ENCODE results near the gene PSMD6.

Gene PSMD6

DNA sequence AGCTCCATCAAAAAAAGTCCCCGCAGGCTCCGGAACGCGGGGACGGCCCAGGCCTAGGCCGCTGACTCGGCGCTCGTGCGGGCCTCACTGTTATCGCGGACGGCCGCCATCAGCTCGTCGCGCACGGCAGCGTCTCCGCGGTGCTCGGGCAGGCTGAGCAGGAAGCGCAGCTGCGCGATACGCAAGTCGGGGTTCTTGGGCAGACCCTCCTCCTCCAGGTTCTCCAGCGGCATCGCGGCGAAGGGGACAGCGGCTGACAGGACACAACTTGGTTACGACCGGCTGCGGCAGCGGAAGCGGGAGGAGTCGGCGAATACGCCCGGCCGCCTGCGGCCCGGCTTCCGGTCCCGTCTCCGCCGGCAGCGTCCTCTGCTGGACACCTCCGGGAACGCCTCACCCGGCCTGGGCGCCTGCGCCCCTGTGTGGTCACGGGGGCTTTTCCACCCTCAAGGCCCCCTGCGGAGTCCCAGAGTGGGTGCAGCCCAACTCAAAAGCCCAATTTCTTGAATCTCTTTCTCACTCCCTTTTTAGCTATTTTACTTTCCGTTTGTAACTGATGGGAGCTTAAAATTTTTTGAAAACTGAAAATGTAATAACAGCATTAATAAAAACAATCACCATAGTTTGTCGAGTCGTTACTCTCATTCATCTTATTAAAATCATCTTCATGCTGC is at the start of gene PSMD6:
Gene PSMD6, minus strand, starts transcription at position 308 of the 674 bp plus-strand sequence. Its CDS starts 75 bp downstream, at position 233.
- DNase-seq = peak; percentile 51

DNA sequence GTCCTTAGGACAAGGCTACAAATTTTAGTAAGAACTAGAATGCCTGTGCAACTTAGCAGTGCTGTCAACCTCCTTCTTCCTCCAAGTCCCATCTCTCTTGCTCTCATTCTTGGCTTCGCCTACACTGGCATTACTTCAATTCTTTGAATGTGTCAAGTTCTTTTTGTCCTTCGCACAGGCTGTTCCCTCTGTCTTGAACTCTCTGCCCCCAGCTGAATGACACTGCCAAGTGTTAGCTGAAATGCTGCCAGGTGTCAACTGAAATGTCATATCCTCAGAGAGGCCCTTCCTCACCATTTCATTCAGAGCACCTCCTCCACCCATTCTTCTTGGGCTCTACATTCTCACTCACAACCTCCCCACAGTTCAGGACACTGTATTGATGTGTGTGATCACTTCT is 48.8 kb upstream of the PSMD6 start:
- no peak for DNase-seq

DNA sequence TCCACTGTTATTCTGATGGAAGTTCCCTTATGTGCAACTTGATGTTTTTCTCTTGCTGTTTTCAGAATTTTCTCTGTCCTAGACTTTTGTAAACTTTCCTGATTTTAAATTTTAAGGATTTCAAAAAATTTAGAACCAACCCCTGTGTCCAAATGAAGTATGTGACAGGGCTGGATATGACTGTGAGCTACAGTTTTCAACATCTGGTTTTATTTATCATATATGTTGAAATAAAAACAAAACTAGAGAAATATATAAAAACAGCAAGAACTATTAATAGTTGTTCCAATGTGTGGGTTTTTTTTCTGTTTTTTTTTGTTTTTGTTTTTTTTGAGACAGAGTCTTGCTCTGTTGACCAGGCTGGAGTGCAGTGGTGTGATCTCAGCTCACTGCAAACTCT is 47.4 kb upstream of the PSMD6 start:
- no peak for DNase-seq

DNA sequence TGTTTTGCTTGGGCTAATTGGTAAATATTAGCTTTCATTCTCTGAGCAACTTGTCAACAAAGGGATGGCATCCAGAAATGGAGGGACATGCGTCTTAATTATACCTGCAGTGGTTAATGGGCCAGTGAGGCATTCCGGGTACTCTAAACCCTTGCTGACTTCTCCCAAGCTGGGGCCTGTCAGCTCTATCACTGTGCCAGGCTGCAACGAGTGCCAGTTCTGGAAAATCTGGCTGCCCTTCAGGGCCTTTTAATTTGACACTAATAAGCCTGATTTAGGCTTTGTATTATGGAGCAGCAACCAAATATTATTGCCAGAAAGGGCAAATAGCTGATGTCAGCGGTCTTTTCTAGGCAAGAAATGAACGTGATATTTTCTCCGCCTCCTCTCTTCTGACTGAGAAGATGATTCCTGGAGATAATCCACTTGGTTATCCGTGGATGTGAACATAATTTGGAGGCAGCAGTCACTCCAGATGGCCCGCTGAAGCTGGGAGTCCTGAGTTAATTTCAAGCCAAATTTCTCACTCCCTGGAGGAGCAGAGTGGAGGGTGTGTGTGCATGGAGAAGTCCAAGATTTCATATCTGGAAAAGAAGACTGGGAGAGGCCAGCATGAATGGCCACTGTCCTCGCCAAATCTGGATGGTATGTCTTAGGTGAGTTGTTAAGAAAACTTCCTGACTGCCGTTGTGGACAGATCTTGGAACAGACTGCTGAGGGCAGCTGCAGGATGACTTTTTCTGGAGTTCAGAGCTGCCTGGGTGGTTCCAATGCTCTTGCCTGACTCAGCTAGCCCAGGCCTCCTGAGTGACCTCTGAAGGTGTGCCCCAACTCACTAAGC is 44.4 kb upstream of the PSMD6 start:
- DNase-seq = no peak

DNA sequence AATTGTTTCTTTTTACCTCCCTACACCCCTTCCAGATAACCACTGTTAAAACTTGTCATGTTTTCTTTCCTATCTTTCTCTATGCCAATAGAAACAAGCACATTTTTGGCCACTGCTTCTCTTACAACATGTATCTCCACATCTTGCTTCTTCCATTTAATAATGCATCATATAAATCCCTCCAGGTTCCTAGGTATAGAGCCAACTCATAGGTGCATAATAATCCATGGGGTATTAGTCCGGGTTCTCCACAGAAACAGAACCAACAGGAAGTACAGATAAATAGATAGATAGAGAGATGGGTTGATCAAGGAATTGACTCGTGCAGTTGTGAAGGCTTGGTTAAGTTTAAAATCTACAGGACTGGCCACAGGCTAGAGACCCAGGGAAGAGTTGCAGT is 41.5 kb upstream of the PSMD6 start:
- DNase-seq = no peak

DNA sequence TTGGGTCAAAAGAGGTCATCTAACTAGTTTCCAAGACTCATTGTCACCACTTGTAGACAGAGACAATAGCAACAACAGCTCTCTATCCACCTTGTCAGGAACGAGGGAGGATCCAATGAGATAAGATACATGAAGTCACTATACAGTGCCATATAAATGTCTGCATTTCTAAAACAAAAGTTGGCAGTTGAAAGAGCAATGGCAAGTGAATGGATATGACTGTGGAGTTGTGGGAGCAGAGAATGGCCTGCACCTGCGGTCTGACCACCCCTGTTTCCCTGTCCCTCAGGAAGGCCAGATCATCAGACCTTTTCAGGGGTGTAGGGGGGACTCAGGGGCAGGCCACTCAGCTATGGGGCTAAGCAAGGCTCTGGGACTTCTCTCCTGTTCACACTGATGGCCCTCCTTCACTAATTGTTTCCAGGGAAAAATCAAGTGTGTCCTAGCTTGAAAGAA is 40.7 kb upstream of the PSMD6 start:
- DNase-seq = no peak

DNA sequence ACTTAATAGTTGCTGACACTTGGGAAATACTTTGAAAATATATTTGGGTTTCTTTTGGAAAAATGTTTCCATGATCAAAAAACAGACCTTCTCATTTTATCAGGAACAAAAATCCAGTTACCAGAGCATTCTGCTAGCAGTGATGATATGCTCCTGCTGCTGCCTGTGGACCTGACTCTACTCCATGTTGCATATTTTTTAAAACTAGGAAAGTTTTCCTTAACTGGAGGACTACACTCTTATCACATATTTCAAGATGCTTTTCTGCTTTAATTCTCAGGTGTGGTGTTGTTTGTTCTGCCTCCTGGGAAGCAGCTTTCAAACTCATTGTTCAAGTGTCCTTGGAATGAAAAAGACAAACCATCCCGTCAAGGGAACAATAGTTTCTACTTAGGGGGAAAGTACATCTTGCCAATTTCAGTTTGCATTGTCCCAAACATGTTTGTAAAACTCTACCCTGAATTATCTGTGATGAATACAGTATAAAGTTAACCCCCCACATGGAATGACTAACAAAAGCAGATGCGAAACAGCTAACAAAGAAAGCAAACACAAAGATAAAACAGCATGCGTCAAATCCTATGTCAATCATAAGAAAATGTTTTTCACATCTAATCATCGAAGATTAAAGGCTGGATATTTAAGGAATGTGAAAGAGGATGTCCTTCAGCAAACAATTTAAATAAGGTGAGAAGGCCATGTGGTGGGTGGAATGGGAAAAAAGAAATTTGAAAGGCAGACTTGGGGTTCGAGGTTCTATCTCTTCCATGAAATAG is 40.1 kb upstream of the PSMD6 start:
- no peak for DNase-seq

DNA sequence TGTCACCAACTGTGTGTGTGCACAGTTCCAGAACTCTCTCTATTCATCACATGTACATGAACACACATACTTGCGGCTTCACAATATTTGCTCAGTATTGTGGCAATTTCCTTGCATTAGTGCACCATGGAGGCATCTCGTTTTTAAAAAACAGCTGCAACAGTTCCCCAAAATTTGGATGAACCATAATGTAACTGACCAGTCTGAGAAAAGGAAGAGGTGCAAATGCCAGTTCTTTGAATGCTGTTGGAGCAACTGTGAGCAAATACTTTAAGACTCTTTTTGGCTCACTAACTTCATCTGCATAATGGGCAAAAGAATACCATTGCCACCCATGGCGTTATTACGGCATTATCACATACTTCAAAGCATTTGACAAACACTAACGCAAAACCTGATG is 38.3 kb upstream of the PSMD6 start:
- no peak for DNase-seq

DNA sequence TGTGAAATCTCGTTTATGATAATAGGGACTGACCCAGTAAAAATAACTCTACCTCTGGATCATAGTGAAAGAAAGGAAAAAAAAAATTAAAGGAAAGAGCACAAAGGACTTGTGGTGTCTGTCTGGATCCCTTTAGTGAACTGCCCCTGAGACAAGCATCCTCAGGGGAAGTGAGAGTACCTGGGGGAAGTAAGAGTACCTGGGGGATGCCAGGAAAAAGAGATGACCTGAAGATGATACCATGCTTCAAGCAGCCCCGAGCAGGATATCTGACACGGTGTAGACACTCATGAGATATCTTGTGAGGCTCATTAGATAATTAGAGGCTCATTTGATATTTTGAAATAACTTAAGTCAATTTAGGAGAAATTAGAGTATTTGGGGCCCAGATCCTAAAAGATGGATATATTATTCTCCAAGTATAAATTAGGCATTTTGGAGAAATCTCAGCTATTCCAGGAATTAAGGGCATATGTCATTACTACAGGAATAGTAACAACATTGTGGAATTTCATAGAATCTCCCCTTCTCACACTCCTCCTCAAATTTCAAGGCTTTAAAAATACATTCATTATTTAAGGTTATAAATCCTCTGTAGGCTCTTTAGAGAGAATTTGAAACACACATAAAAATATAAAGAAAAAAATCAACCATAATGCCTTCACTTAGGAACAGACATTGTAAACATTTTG is 36.3 kb upstream of the PSMD6 start:
- no peak for DNase-seq

DNA sequence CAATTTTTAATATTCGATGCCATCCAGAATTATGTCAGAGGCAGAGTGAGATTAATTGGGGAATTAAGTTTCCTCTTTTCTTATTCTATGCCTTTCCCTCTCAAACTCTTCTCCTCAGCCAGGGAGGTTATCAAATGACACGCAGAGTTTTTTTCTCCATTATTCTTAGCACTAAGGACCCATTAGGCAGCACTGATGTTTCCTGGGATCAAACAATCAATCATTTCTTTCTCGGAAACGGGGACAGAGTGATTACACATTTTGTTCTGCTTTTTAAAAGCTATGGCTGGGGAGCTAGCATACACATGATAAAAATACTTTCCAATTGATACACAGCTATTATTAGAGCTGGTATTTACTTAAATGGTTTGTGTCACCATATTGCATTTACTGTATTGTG is 35.3 kb upstream of the PSMD6 start:
- DNase-seq = no peak

DNA sequence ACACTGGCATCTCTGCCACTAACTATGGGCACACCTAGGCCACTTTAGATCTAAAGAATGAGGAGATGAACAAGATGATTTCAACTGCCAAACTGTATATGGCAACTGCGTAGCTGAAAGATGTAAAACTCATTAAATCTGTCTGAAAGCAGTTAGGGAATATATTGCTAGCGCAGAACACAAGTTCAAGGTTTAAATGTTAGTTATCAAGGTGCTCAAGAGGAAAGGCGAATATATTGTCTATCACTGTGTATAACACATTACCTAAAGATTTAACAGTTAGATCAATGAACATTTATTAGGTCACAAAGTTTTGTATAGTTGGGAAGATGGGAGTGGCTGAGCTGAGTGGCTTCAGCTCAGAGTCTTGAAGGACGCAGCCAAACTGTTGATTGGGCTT is 33.9 kb upstream of the PSMD6 start:
- no peak for DNase-seq

DNA sequence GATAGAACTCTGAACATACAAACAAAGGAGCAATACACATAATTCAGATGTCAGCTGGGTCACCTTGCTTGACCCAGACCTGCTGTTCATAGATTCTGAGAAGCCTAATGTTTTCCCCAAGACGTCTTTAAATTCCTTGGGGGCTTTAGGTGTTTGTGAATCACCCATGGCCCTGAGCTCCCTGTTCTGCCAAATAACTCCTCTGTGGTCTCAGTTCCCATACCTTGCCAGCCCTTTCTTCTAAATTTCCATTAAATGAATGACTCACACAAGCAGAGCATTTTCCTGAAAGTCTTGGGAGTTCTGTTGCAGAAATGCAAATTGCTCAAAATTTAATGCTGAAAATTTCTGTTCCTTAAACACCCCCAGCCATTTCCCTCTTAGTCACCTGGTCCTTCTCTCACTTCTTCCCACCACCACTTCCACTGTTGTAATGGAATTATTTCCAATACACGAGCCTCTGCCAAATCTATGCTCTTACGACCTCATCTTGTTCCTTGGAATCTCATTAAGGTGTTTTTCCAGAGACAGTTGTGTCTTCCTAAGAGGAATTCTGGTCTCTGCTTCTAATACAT is 33.4 kb upstream of the PSMD6 start:
- no peak for DNase-seq

DNA sequence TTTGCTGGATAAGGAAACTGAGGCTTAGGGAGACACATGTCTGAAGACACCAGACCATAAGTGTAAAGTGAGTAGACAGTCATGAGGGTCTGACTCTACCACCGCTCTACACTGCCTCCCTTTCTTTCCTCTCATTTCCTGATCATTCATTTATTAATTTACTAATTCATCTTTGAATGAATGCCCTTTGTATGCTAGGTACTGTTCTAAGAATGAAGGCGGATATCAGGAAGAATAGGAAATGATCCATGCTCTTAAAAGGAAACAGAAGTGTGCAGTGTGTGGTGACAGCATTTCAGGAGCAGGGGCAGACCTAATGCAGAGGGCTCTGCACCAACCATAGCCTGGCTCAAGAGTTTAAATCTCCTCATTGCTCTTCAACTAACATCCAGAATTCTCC is 31.8 kb upstream of the PSMD6 start:
- no peak for DNase-seq

DNA sequence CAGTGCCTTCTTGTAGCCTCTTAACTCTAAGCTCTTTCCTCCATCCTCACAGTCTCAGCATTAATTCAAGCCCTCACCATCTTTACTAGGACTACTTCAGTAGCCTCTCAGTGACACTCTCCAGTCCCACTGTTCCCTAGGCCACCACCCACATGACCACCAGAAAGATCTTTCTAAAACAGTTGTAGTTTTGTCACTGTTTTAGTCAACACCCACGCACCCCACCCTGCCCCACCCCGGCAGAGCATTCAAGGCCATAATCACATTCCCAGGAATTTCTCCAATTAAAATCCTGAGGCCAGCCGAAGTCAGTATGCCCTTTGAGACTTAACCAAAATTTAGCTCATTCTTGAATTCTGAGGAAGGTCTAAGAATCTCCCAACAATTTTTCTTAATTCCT is 31.2 kb upstream of the PSMD6 start:
- no peak for DNase-seq

DNA sequence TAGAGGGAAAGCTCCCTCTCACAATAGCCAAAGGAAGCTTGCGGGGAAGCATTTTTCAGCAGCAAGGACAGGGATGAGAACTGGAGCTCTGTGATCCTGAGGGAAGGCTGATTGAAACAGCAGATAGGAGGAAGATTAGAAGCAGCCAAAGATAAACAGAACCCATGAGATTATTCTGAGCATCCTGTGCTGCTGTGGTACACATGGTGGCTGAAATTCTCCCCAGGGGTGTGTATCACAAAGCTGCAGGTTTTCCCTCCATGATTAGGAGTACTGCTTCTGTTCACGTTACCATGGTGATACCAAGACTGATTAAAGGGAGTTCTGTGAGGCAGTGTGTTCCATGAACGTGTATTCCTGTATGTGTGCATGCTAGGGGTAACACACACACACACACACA is 30.3 kb upstream of the PSMD6 start:
- DNase-seq = no peak

DNA sequence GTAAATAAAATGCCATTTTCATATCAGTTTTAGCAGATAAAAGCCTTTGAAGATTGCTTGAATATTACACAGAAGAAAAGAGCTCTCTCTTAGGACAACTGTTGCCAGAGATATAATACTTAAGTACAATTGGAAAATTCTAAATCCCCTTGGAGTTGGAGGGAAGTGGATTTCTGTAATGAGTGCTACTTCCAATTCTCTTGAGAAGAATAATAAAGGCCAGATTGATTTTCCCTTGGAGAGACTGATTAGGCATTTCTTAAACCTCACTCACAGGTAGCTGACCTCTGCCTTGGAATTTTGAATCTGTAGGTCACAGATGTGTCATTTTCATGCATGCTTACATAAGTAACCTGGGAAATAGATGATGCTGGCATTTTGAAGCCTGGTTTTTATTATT is 29.8 kb upstream of the PSMD6 start:
- DNase-seq = no peak

DNA sequence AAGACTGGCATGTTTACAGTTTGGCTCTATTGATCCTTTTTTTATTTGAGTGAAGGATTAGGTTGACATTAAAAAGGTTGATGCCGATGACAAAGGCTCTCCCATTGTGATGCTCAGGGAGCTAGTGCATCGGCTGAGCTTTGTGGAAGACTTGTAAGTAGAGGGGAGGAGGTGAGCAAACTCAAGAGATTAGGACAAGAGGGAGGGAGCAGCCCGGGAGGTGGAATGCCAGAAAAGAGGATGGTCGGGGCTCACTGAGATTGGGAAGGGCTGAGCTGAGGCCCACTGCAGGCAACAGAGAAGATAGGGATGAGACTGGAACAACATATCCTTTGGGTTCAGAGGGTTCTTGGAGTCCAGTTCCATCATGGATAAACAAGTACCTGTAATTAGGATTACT is 26.5 kb upstream of the PSMD6 start:
- no peak for DNase-seq

DNA sequence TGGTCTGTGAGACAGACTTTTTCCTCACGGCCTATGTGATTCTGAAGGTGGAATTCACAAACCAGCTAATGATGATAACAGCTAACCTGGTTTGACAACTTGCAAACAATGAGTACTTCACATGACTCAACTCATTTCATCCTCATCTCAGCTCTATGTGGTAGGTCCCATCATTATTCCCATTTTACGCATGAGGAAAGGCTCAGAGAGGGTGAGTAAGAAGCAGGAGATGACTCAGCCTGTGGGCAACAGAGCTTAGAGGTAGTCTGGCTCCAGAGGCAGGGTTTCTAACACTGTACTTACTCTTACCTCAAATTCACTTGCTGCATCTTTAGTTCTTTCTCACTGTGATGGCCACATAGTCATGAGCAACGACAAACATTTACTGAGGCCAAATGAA is 25.8 kb upstream of the PSMD6 start:
- no peak for DNase-seq

DNA sequence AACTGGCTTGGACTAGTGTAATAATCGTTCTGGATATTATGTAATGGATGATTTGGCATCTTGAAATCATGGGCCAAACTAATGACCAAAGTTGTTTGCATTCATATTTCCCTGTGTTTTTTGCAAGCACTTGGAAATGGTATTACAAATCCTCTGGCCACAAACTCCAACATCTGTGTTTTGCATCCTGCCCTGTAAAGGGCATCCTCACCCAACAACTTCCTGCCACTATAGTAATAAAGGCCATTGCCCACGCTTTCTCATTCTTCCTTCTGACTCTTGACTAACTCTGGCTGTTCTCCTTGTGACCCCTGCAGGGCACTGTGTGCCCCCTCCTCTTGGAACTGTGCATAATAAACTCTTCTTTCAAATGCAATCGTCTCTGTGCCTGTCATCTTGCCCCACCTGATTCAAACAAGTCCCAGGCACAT is 25.4 kb upstream of the PSMD6 start:
- DNase-seq = no peak

DNA sequence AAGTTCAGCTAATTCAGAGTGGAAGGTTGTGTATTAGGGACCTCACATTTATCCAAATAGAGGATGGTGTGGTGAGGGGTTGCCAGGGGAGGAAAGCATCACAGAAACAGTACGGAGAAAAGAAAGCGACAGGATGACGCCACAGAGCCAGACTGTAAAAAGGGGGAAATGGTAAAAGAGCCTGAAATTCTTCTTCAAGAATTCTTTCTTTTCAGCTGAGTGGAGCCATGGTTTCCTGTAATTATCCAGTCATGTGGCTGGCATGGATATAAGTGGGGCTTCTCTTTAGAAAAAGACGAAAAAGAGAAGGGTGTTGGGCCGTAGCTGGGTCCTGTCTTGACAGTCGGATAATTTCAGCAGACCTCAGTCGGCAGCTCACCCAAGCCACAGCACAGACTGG is 24.5 kb upstream of the PSMD6 start:
- DNase-seq = no peak

DNA sequence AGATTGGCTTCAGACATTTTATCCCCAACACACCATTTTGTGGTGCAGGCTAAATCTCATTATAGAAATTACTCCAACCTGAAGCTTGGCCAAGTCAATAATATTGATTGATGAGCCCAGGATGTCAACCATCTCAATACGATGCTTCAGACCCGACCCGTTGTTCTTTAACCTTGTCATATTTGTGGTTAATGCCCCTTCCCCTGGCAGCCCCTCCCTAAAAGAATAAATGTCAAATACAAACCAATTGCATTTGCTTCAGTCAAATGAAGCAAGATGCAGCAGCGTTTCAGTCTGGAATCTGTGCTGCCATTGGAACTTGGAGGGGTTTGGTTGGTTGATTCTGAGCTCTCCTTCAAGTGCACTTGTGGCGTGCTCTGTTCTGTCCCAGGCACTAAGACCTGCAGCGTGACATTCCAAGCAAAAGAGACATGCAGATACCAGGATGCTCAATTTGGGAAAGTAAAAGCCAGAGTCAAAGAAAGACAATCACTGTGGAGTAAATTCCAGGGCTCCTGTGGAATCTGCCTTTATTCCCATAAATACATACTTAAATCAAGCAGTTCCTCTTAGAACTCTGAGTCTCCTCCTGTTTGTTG is 23.8 kb upstream of the PSMD6 start:
- DNase-seq = no peak

DNA sequence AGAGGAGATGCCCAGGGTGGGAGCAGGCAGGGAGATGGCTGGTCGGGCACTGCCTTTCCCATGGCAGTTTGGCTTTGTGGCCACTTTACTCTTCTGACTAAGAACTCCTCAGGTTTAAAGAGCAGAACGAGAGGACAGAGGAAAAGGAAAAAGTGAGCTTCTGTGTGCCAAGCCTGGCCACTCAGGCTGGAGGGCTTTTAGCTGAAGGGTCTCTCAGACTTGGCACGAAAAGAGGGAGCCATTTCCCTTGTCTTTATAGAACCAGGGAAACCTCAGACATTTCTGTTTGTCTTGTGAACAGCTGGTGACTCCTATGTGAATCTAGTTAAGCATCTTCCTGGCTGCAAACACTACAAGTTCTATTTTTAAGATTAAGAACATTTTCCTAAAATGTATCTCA is 23.3 kb upstream of the PSMD6 start:
- DNase-seq = no peak
